Measurements from ENCODE around the gene KRTAP4-3. TPM values are rescaled to one million over a fixed set of nuclear protein-coding genes. Genes with fewer than 3 reads are reported as not detected.
A peak's percentile ranks its signal among the peaks of the same experiment; 100 is the strongest.
"Not testable (repeated sequence)": the region's sequence is repeated elsewhere in the genome, so short reads cannot be mapped to it uniquely, and the experiment has no call there.

The KRTAP4-3 gene
- total RNA-seq, 1 experiment from 2014 or later, result not detected

DNA sequence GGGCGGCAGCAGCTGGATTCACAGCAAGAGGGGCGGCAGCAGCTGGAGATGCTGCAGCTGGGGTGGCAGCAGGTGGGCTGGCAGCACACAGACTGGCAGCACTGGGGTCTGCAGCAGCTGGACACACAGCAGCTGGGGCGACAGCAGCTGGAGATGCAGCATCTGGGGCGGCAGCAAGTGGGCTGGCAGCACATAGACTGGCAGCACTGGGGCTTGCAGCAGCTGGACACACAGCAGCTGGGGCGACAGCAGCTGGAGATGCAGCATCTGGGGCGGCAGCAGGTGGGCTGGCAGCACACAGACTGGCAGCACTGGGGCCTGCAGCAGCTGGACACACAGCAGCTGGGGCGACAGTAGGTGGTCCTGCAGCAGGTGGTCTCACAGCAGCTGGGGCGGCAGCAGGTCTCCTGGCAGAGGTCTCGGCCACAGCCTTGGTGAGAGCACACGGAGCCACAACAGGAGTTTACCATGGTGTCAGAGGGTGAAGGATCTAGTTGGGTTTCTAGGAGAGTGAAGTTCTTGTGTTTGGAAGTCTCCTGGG, 50.1 kb downstream of the KRTAP4-3 start, which contains the start of gene KRTAP4-11:
Gene KRTAP4-11, minus strand, starts transcription at position 528 of the 541 bp plus-strand sequence. Its CDS starts 58 bp downstream, at position 470.
- not testable (repeated sequence) for H3K9me3 ChIP-seq (replicated peaks); H3K4me1 ChIP-seq; H3K27me3 ChIP-seq; H3K36me3 ChIP-seq; H3K27ac ChIP-seq; H3K4me3 ChIP-seq
- DNase-seq, result peak; percentile 42 to 50

Other genes with a start within 250 kb of the KRTAP4-3 start
- gene KRT23, start 230.6 kb downstream of the KRTAP4-3 start, total RNA-seq (2014; rRNA removed; shearing (Covaris generic)), result not detected in 2 replicates
- not detected in 2 replicates for gene KRT39, start 201.3 kb downstream of the KRTAP4-3 start, total RNA-seq (2014; rRNA removed; shearing (Covaris generic))
- gene KRT40, start 183.9 kb downstream of the KRTAP4-3 start, total RNA-seq (2014; rRNA removed; shearing (Covaris generic)), result not detected in 2 replicates
- not detected in 2 replicates for gene KRTAP3-3, start 174.1 kb downstream of the KRTAP4-3 start, total RNA-seq (2014; rRNA removed; shearing (Covaris generic))
- gene KRTAP3-2, start 168.3 kb downstream of the KRTAP4-3 start, total RNA-seq (2014; rRNA removed; shearing (Covaris generic)), result not detected in 2 replicates
- not detected in 2 replicates for gene KRTAP3-1, start 159.1 kb downstream of the KRTAP4-3 start, total RNA-seq (2014; rRNA removed; shearing (Covaris generic))
- gene KRTAP1-5, start 141.0 kb downstream of the KRTAP4-3 start, total RNA-seq (2014; rRNA removed; shearing (Covaris generic)), result not detected in 2 replicates
- not detected in 2 replicates for gene KRTAP1-4, start 138.0 kb downstream of the KRTAP4-3 start, total RNA-seq (2014; rRNA removed; shearing (Covaris generic))
- gene KRTAP1-3, start 133.3 kb downstream of the KRTAP4-3 start, total RNA-seq (2014; rRNA removed; shearing (Covaris generic)), result not detected in 2 replicates
- not detected in 2 replicates for gene KRTAP1-1, start 126.8 kb downstream of the KRTAP4-3 start, total RNA-seq (2014; rRNA removed; shearing (Covaris generic))
- gene KRTAP2-1, start 120.9 kb downstream of the KRTAP4-3 start, total RNA-seq (2014; rRNA removed; shearing (Covaris generic)), result not detected in 2 replicates
- not detected in 2 replicates for gene KRTAP2-2, start 113.0 kb downstream of the KRTAP4-3 start, total RNA-seq (2014; rRNA removed; shearing (Covaris generic))
- gene KRTAP2-3, start 108.1 kb downstream of the KRTAP4-3 start, total RNA-seq (2014; rRNA removed; shearing (Covaris generic)), result not detected in 2 replicates
- gene KRTAP2-4, start 102.3 kb downstream of the KRTAP4-3 start, total RNA-seq (2014; rRNA removed; shearing (Covaris generic)), result not detected in 2 replicates
- gene KRTAP4-7, start 84.1 kb downstream of the KRTAP4-3 start, total RNA-seq (2014; rRNA removed; shearing (Covaris generic)), result 0.18 TPM in 1 of 2 replicates, not detected in the other
- gene KRTAP4-8, start 70.1 kb downstream of the KRTAP4-3 start, total RNA-seq (2014; rRNA removed; shearing (Covaris generic)), result not detected in 2 replicates
- not detected in 2 replicates for gene KRTAP4-16, start 66.0 kb downstream of the KRTAP4-3 start, total RNA-seq (2014; rRNA removed; shearing (Covaris generic))
- gene KRTAP4-9, start 62.8 kb downstream of the KRTAP4-3 start, total RNA-seq (2014; rRNA removed; shearing (Covaris generic)), result not detected in 2 replicates
- not detected in 2 replicates for gene KRTAP4-11, start 49.8 kb downstream of the KRTAP4-3 start, total RNA-seq (2014; rRNA removed; shearing (Covaris generic))
- gene KRTAP4-12, start 44.0 kb downstream of the KRTAP4-3 start, total RNA-seq (2014; rRNA removed; shearing (Covaris generic)), result 0.22 TPM in 1 of 2 replicates, not detected in the other
- gene KRTAP4-6, start 27.7 kb downstream of the KRTAP4-3 start, total RNA-seq (2014; rRNA removed; shearing (Covaris generic)), result not detected in 2 replicates
- gene KRTAP4-5, start 18.4 kb downstream of the KRTAP4-3 start, total RNA-seq (2014; rRNA removed; shearing (Covaris generic)), result not detected in 2 replicates
- not detected in 2 replicates for gene KRTAP4-4, start 7.5 kb downstream of the KRTAP4-3 start, total RNA-seq (2014; rRNA removed; shearing (Covaris generic))
- gene KRTAP4-2, start 10.0 kb upstream of the KRTAP4-3 start, total RNA-seq (2014; rRNA removed; shearing (Covaris generic)), result 0.14 TPM in 1 of 2 replicates, not detected in the other
- gene KRTAP4-1, start 16.7 kb upstream of the KRTAP4-3 start, total RNA-seq (2014; rRNA removed; shearing (Covaris generic)), result not detected in 2 replicates
- gene KRTAP9-1, start 21.7 kb upstream of the KRTAP4-3 start, total RNA-seq (2014; rRNA removed; shearing (Covaris generic)), result not detected in 2 replicates
- gene KRTAP9-2, start 58.4 kb upstream of the KRTAP4-3 start, total RNA-seq (2014; rRNA removed; shearing (Covaris generic)), result not detected in 2 replicates
- gene KRTAP9-3, start 64.2 kb upstream of the KRTAP4-3 start, total RNA-seq (2014; rRNA removed; shearing (Covaris generic)), result not detected in 2 replicates
- not detected in 2 replicates for gene KRTAP9-8, start 69.8 kb upstream of the KRTAP4-3 start, total RNA-seq (2014; rRNA removed; shearing (Covaris generic))
- gene KRTAP9-4, start 81.5 kb upstream of the KRTAP4-3 start, total RNA-seq (2014; rRNA removed; shearing (Covaris generic)), result 0.10 TPM in 1 of 2 replicates, not detected in the other
- not detected in 2 replicates for gene KRTAP9-9, start 87.2 kb upstream of the KRTAP4-3 start, total RNA-seq (2014; rRNA removed; shearing (Covaris generic))
- gene KRTAP9-6, start 97.2 kb upstream of the KRTAP4-3 start, total RNA-seq (2014; rRNA removed; shearing (Covaris generic)), result not detected in 2 replicates
- gene KRTAP9-7, start 107.5 kb upstream of the KRTAP4-3 start, total RNA-seq (2014; rRNA removed; shearing (Covaris generic)), result not detected in 2 replicates
- not detected in 2 replicates for gene KRTAP29-1, start 134.6 kb upstream of the KRTAP4-3 start, total RNA-seq (2014; rRNA removed; shearing (Covaris generic))
- not detected in 2 replicates for gene KRTAP16-1, start 141.1 kb upstream of the KRTAP4-3 start, total RNA-seq (2014; rRNA removed; shearing (Covaris generic))
- gene KRTAP17-1, start 147.5 kb upstream of the KRTAP4-3 start, total RNA-seq (2014; rRNA removed; shearing (Covaris generic)), result not detected in 2 replicates
- gene KRT33A, start 182.6 kb upstream of the KRTAP4-3 start, total RNA-seq (2014; rRNA removed; shearing (Covaris generic)), result not detected in 2 replicates
- gene KRT33B, start 201.6 kb upstream of the KRTAP4-3 start, total RNA-seq (2014; rRNA removed; shearing (Covaris generic)), result not detected in 2 replicates
- gene KRT34, start 214.1 kb upstream of the KRTAP4-3 start, total RNA-seq (2014; rRNA removed; shearing (Covaris generic)), result 0.08 TPM in 1 of 2 replicates, not detected in the other
- gene KRT31, start 229.4 kb upstream of the KRTAP4-3 start, total RNA-seq (2014; rRNA removed; shearing (Covaris generic)), result 0.08 TPM in 1 of 2 replicates, not detected in the other